Hypothalamus (tissue), 51 donors: Measurements from ENCODE around the gene PITX1.

Source experiments
- DNase-seq, 51 donors: peaks; one replicate each; lab custom pipeline; 2025; lab: John Stamatoyannopoulos, UW

The PITX1 gene

DNA sequence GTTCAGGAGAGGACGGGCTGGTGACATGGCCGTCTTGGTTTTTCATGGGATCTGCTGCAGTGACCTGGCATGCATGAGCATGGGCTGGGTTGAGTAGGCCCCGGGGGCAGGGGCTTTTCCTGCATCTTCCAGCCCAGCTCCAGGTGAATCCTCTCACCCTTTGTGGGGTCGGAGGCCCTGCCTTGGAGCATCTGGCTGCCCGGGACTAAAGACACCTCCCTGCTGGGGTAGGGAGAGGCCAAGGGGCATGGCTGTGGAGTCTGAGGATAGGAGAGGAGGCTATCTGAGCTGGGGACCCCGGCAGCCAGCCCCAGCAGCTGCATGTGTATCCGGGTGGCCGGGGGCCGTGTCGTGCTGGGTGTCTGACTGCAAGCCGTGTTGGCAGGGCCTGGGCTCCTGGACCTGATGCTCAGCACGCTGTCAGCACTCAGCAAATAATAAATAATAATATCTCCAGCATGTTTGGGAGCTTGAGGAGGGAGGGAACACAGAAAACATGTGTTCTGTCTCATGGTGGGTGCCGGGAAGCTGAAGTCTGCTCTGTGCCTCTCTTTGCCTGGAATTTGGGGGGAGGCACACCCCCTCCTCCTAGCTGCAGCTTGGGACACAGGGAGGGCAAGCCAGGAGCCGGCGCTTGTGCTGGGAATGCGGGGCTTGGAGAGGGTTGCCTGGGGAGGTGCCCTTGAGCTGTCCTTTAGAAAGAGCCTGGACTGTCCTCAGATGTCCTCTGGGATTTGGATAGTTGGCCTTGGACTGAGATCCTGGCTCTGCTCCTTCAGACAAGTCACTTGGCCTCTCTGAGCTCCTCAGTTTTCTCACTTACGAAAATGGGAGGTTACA is 28.4 kb upstream of the PITX1 start:
- no peak for DNase-seq

DNA sequence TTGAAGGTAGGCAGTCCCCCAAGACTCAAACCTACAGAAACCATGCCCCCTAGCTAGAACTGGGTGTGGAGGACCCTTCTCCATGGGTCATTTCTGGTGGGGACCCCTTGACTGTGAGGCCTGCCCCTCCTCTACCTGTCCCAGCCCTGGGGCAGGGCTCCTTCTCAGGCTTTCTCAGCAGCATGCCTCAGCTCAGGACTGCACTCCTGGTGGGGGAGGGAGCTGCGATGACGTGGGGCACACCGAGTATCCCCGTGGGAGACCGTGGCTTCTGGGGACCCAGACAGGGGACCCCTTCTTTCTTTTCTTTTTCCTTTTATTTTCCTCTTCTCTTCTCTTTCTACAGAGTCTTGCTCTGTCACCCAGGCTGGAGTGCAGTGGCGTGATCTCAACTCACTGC is 27.0 kb upstream of the PITX1 start:
- no peak for DNase-seq

DNA sequence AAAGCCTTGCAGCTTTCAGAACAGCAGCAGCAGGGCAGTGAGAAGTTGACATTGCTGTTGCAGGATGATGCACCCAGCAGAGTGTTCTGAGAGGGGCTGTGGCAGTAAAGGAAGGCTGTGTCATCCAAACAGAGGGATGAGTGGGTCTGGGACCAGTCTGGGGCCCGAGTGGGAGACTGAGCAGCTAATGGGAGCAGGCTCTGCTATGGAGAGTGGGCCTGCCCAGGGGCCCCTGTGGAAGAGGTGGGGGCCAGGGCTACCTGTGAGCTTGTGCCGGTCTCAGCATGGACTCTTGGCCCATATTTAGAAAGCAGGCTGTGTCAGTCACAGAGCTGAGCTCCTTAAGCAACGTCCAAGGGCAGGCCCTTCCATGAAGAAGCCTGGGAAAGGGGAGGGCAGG is 26.0 kb upstream of the PITX1 start:
- DNase-seq = no peak

DNA sequence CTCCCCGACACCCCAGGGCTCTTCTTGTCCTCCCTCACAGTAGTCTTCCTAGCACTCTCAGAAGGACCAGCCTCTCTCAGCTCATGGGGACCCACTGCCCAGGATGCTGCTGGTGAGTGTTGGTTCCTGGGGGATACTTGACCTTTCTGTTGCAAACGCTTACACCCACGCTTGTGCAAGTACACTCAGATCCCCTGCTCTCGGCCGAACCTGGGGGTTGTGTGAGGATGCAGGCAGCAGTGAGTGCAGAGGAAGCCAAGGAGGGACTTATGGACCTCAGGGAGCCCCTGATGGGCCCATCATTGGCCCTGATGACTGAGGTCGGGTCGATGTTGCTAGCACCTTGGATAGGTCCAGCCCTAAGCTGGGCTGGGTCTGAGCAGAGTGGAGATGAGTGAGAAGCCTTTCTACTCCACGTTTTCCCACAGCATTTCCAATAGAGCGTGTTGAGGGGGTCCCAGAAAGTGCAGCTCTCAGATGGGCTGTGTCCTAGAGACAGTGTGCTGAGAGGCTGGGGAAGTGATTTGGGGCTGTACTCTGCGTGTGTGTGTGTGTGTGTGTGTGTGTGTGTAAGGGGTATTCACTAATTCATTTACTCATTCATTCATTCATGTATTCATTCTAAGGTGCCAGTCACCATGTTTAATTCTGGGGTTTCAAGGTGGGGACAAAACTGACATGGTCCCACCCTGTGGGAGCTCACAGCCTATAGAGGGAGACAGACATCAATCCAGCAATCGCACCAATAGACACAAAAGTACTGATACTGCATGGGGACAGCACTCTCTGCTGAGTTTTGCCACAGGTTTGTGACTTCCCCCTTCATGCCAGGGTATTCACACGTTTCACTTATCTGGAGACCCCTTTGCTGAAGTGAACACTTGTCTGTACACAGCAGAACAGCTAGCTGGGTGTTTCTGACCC is 25.2 kb upstream of the PITX1 start:
- no peak for DNase-seq

DNA sequence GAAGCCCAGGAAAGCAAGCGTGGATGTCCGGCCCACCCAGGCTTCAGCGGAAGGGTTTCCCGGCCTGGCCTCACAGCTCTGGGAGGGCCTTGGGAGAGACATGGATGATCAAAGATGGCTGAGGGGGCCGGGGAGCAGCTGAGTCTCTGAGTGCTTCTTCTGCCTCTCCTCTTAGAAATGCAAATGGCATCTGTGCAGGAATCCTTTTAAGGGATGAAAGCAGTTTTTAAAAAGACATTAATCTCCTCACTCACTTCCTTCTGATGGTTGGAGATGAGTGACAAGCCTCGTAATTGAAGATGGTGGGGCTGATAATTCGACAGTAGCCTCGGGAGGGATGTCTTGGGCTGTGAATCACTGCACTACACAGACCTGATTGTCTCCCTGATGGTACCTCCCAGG is 24.3 kb upstream of the PITX1 start:
- DNase-seq = no peak

DNA sequence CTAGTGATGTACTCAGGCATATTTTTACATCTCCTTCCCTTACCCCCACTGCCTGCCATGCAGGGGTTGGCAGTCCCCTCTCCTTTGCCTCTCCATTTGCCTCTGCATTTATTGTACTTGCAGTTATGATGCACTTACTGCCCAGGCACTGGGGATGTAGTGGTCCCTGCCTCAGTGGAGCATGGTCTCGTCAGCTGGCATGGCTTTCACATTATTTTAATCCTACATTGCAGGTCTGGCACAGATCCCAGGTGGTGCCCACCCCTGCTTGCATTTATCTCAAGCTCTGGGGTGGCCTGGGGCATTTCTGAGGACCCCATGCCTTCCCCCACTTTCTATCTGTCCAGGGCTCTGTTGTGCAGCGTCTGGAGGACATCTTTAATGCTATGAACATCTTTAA is 23.2 kb upstream of the PITX1 start:
- no peak for DNase-seq

DNA sequence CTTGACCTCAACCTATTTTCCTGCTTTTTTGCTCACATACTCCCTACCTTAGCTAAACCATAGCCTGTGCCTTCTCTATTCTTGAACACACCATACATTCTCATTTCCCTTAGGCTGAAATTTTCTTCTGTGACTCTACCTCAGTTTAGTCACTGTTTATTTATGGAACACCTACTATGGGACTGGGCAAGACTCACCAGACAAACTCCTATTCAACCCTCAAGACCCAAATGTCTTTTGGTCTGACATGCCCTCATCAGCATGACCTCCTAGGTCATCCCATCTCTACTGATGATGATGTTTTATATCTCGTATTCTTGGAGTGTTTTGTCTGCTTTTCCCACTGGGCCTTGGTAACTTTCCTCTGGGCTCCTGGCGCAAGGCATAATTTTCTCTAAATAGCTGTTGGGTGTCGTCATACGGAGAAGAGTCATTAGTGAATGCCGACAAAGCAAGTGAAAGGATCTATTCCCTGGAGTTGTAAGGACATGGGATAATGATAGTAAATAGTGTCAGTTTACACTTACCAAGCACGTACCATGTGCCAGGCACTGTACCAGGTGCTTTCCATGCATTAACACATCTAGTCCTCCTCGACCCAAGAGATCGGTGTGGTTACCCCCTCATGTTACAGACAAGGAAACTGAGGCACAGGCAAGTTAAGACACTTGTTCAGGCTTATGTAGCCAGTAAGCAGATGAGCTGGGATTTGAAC is 22.4 kb upstream of the PITX1 start:
- no peak for DNase-seq

DNA sequence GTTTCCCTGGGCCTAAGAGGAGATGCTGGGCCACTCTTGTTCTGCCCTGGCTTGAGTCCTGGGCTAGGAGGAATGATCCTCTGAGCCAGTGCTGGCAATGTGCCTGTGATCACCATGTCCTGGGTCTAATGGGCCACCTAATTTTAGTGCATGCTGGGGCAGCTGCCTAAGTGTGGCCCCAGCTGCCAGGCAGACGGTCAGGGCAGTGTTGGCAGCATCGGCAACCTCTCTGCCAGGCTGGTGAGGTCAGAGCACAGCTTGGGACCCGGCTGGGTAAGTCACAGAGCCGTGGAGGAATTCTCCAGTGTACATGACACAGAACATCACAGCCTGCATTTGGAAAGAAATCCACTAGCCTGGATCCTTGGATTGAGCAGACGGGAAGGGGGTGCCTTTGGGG is 21.4 kb upstream of the PITX1 start:
- DNase-seq = no peak

DNA sequence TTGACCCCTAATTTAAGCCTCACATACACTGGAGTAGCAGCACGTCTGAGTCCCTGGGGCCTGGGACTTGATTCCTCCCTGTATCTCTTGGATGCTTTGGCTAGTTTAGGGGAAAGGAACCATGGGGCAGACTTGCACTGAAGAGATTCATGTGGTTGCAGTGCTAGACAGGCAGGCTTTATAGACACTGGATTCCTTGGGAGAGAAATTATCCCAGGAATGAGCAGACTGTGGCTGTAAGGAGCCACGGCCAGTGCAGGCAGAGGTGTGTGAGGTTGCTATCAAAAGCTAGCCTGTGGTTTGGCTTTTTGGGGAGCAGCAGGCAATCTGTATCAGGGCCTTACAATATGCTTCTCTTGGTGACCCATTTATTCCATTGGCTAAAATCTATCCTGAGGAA is 20.5 kb upstream of the PITX1 start:
- DNase-seq = no peak

DNA sequence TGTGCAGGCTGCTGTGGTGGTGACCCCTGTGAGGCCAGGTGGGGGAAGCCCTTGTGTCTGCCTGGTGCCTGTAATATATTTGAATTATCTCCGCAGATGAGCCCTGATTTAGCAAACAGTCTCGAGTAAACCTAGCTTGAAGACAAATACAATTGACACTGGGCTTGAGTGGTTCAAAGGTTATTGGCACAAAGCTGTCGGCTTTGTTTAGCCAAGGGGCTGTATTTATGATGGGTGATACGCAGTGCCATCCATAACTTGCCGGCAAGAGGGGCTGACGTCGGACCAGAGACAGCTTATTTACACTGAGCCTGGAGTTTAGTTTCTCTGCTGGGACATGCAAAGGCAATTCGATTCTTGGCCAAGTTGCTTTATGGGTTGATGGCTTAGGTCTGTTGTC is 20.0 kb upstream of the PITX1 start:
- no peak for DNase-seq

DNA sequence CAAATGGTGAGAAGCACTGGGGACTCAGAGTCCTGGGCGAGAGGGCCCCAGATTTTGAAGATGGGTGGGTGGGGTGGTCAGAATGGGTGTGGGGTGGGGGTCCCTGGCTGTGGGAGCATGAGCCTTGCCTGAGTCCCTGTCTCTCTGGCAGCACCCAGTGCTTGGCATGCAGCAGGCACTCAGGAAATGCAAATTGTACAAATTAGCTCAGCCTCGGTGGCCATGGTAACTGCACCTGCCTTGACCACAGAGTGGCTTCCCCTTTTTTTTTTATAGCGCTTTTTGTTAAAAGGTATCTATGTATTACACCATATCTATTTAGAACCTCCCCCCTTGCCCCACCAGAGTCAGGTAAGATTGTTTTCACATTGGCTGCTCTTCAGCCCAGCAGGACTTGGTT is 19.2 kb upstream of the PITX1 start:
- DNase-seq = no peak

DNA sequence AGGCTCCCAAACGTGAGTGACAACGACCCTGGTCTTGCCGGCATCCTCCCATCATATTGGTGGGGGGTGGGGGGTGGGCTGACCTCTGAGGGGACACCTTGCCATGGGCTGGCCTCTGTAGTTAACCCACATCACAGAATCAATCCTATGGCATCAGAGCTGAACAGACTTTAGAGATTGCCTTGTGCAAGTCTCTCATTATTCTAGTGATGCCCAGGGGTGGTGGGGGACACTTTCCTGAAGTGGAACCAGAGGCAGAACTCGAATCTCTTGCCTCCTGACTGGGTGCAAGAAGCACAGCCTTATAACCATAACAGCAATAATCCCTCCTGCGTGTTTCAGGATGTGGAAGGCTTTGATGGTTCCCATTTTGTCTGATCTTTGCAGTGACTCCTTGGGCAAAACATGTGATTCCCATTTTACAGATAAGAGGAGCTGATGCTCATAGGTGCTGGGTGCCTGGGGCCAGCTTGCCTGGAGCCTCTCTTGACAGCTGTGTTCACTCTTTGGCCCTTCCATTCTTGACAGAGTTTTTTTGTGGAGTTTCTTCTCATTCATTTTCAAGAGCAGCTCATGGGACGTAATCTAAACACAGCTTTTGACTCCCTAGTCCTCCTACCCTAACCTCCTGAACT is 18.6 kb upstream of the PITX1 start:
- no peak for DNase-seq

DNA sequence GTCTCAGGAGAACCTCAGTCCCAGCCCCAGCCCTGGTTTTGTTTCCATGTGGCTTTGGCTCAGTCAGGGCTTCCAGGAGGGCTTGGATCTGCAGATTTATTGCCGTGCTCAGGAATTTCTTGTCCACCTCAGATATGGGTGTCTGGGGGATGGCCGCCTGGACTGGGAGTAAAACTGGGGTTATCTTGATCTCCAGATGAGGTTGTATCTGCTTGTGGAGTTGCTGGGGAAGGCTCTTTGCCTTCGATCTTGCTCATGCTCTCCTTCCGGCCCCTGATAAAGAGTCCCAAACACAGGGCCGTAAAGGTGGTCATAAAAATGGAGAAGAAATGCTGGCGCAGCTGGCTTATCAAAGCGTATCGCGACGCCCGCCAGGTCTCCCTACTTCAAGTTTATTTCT is 17.8 kb upstream of the PITX1 start:
- no peak for DNase-seq

DNA sequence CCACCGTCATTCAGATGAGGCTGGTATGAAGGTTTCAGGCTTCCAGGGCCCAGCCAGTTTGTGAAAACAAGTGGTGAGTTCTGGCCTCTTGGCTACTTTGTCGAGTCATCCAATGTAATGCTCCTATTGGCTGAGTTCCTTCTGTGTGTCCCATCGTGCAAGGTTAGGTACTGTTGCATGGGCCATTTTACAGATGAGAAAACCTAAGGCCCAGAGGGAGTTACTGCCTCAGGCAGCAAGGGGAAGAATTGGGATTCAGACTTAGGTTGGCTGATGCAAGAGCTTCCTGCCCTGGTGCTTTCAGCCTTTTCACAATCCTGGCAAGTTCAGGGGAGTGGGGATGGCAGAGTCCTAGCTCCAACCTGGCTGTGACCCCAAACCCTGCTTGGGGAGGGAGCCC is 17.4 kb upstream of the PITX1 start:
- no peak for DNase-seq

DNA sequence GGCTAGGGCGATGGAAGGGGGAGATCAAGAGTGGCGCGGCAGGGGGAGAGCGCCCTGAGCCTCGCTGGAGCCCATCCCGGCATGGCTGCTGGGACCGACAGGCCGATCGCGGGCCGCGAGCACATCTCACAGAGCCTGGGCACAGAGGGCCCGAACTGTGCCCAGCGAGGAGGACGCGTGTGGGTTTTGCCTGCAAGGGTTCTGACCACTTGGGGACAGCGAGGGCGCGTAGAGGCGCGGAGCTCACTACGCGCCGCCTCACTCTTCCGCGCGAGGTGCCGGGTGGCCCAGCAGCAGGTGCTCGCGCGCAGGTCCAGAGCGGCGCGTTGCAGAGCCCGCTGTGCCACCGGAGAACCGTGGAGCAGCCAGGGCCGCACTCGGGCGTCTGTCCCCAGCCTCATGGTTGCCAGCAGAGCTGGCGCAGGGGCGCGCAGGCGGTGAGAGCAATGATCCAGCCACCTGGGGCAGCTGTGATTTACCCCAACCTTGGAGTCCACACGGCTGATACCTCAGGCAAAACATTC is 16.3 kb upstream of the PITX1 start:
- DNase-seq = no peak

DNA sequence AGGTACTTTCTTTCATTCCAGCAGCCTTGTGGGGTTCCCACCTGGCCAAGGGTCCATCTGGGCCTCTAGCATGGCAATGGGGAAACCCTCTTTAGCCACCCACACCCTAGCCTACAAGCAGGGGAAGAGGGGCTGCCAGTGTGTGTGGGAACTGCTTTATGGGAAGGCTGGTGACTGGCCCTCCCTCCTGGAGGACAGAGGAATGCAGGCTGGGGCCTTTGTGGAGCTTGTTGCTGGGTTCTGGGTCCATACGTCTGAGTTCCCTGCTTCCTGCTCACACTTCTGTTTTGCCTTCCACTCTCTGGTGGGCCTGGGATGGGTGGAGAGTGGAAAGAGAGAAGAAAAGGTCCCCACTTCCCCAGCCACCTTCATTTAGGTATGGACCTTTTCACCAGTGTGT is 14.9 kb upstream of the PITX1 start:
- no peak for DNase-seq

DNA sequence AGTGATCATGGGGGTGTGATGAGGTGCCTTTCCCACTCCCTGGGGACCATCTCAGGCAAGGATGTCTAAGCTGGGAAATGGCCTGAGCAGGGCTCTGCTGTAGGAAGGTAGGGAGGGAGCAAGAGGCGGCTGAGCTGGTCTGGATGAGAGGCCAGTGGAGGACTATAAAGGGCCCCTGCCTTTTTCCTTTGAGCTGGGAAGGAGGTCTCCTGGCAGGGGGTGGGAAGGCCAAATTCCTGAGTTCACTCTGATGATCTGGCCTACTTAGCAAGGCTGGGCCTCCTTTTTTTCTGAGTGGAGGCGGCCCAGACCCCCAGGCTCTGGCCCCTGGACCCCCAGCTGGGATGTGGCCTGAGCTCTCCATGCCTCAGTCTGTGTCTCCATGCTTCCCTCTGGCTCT is 14.3 kb upstream of the PITX1 start:
- DNase-seq = no peak

DNA sequence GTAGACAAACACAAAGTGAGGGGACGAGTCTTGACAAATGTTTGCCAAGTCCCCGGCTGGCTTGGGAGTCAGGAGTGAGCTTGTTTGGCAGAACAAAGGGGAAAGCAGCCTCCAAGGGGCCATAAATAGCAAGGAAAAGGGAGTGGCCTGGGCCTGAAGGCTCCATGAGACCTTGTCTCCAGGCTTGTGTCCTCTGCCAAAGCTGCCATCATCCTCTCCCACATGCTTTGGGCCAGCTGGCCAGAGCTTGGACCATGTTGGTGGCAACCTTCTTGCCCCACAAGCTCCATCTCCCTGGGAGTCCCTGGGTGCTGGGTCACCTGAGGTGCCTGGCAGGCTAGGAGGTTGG is 13.3 kb upstream of the PITX1 start:
- no peak for DNase-seq

DNA sequence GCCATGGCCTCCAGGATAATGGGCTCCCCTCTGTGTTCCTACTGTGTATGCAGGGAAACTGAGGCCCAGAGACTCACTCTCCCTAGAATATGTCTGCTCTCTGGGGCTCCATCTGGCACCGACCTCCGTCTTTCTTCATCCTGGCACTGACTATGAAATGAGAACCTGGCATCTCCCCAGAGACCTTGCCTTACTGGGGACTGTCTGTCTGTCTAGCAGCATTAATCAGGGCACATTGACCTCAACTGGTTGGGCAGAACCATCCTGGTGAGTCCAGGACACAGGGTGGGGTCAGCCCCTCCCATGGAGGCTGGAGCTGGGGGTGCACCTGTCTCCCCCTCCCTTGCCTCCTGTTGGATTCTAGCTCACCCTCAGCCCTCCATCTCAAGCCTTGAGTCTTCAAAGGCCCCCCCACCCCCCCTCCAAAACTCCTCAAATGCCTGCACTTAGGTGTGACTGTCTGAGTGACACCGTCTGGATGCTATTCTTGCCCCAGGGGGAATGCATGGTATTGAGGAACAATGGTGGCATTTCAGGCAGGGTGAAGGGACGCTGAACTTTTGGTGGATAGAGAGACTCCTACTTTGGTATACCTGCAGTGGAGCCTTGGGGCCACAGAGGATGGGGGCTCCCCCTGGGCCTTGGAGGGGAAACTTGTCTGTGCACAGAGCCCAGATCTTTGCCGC is 12.8 kb upstream of the PITX1 start:
- no peak for DNase-seq

DNA sequence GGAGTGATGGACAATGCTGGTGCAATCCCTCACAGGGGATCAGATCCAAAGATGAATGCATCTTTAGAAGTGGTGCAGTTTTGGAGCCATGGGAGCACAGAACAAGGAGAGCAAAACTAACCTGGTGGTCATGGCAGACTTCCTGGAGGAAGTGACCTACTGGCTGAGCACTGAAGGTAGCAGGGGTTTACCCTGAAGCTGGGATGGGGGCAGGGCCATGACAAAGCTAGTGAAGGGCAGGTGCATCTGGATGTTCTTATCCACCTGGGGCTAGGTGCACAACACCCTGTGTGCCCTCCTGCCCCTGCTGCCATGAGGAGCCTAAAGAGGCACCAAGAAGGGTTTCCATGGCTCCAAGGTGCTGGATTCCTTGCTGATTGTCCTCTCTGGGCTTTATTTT is 11.5 kb upstream of the PITX1 start:
- no peak for DNase-seq
